ENCODE measurements around the gene TMEM132E.

Gene TMEM132E

DNA sequence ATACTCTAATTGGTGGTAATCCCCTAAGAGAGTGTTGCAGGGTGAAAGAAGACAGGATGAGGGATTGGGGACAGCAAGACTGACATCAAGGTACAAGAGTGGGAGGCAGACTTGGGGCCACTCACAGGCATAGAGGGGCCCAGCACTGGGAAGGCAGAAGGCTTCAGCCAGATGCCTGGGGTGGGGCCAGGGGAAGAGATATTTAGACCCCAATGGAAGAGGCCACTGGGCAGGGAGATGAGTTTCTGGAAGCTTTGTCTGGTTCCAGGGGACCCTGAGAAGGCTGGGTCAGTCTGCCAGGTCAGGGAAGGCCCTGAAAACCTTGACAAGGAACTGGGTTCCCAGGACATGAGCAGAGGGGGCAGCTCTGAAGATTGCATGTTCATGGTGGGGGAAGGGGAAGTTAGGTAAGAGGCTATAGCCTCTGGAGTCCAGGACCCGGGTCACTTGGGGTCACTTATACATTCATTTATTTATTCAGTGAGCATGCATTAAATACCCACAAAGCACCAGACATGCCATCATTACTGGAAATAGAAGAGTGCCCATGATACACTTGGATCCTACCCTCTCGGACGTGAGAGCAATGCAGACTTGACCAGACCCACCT is 92.9 kb downstream of the TMEM132E start:
- H3K9me3 ChIP-seq (ENCODE audit: control insufficient read depth in 1 of 2, low read length in 2 of 2) = no peaks in the 10 kb centered on the region
- no peak overlapping the region for H3K27ac ChIP-seq (ENCODE audit: low read depth, low read length)
- H3K4me3 ChIP-seq (ENCODE audit: low read depth in 1 of 2, low read length in 2 of 2) = no peak overlapping the region
- H3K4me1 ChIP-seq (ENCODE audit: control insufficient read depth in 1 of 2, insufficient read depth in 2 of 2, low read length in 2 of 2) = no peaks in the 10 kb centered on the region
- no peaks in the 10 kb centered on the region for H3K36me3 ChIP-seq (ENCODE audit: control insufficient read depth in 1 of 2, insufficient read depth in 2 of 2, low read length in 2 of 2)
- H3K27me3 ChIP-seq (ENCODE audit: control insufficient read depth in 1 of 2, insufficient read depth in 2 of 2, low read length in 2 of 2) = no peaks in the 10 kb centered on the region
- no peak overlapping the region for H3K9ac ChIP-seq (ENCODE audit: low read depth in 1 of 2, low read length in 2 of 2)

DNA sequence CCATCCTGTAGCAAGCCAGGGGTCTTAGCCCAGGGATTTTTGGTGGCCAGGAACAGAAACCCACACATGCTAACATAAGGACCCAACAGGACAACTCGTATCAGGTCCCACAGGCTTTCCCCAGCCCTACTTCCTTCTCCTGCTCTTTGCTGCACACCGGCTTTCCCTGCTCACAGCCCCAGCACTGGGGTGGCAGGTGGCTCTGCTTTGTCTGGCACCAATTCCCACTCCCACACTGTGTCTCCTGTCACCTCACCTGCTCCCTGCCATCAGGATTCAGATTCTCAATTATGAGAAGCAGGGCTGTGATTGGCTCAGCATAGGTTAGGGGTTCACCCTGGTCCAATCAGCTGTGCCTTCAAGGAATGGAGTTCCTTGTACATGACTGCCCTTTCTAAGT is 94.1 kb downstream of the TMEM132E start:
- no peaks in the 10 kb centered on the region for H3K4me1 ChIP-seq (ENCODE audit: control insufficient read depth in 1 of 2, insufficient read depth in 2 of 2, low read length in 2 of 2)
- no peak overlapping the region for H3K9ac ChIP-seq (ENCODE audit: low read depth in 1 of 2, low read length in 2 of 2)
- H3K9me3 ChIP-seq (ENCODE audit: control insufficient read depth in 1 of 2, low read length in 2 of 2) = no peaks in the 10 kb centered on the region
- no peaks in the 10 kb centered on the region for H3K27me3 ChIP-seq (ENCODE audit: control insufficient read depth in 1 of 2, insufficient read depth in 2 of 2, low read length in 2 of 2)
- no peak overlapping the region for H3K27ac ChIP-seq (ENCODE audit: low read depth, low read length)
- H3K36me3 ChIP-seq (ENCODE audit: control insufficient read depth in 1 of 2, insufficient read depth in 2 of 2, low read length in 2 of 2) = no peaks in the 10 kb centered on the region
- H3K4me3 ChIP-seq (ENCODE audit: low read depth in 1 of 2, low read length in 2 of 2) = no peak overlapping the region

DNA sequence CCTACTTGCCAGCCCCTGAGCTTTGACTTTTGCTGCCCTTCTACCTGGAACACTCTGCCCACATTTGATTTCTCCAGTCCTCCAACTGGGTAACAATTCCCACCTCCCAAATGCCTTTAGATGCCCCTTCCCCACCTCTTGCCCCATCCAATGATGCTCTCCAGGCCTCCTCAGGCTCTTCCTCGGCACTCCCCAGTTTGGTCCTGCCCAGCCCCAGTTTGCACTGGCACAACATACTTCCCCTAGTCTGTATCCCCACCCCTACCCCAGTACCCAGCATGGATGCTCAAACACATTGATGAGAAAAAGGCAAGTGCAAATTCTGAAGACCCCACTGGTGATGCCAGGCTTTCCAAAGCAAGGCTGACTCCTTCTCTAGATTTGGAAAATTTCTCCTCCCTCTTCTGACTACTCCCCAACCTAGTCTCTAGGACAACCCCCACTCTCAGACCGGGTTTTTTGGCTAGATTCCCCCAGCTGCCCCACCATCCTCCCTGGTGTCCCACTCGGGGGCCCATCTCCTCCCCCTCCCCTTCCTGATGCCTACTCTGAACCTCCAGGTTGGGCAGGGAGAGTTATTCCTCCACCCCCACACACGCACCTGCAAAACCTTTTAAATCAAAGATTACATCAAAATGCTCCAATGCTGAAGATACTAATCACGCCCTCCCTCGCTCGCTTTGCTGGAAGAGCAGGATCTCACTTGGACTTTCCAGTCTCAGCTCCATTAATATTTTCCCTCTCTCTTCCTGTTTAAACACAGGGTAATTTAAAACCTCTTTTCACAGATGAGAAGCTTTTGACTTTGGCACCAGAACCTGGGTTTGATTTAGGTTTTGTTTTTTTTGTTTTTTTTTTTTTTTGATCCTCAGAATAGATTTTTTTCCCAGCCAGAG is 94.9 kb downstream of the TMEM132E start:
- no peaks in the 10 kb centered on the region for H3K9me3 ChIP-seq (ENCODE audit: control insufficient read depth in 1 of 2, low read length in 2 of 2)
- H3K27ac ChIP-seq (ENCODE audit: low read depth, low read length) = no peak overlapping the region
- H3K4me3 ChIP-seq (ENCODE audit: low read depth in 1 of 2, low read length in 2 of 2) = no peak overlapping the region
- no peaks in the 10 kb centered on the region for H3K27me3 ChIP-seq (ENCODE audit: control insufficient read depth in 1 of 2, insufficient read depth in 2 of 2, low read length in 2 of 2)
- no peaks in the 10 kb centered on the region for H3K36me3 ChIP-seq (ENCODE audit: control insufficient read depth in 1 of 2, insufficient read depth in 2 of 2, low read length in 2 of 2)
- no peaks in the 10 kb centered on the region for H3K4me1 ChIP-seq (ENCODE audit: control insufficient read depth in 1 of 2, insufficient read depth in 2 of 2, low read length in 2 of 2)
- no peak overlapping the region for H3K9ac ChIP-seq (ENCODE audit: low read depth in 1 of 2, low read length in 2 of 2)

DNA sequence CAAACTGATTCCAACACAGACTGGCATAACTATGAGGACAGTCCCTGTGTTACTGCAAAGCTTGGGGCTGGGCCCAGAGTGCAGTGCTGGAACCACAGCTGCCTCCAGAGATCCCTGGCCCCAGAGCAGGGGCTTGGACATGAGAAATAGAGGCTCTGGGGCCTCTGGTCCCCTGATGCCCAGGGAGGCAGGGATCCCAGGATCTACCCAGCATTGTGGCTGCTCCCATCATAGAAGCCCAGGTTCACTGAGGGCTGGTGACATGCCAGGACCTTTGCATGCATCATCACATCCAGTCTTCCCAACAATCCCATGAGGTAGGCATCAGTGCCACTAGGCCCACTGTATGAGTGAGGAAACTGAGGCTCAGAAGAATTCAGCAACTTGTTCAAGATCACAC is 95.8 kb downstream of the TMEM132E start:
- H3K4me3 ChIP-seq (ENCODE audit: low read depth in 1 of 2, low read length in 2 of 2) = no peak overlapping the region
- no peaks in the 10 kb centered on the region for H3K4me1 ChIP-seq (ENCODE audit: control insufficient read depth in 1 of 2, insufficient read depth in 2 of 2, low read length in 2 of 2)
- H3K27ac ChIP-seq (ENCODE audit: low read depth, low read length) = no peak overlapping the region
- no peaks in the 10 kb centered on the region for H3K27me3 ChIP-seq (ENCODE audit: control insufficient read depth in 1 of 2, insufficient read depth in 2 of 2, low read length in 2 of 2)
- H3K9me3 ChIP-seq (ENCODE audit: control insufficient read depth in 1 of 2, low read length in 2 of 2) = no peaks in the 10 kb centered on the region
- H3K36me3 ChIP-seq (ENCODE audit: control insufficient read depth in 1 of 2, insufficient read depth in 2 of 2, low read length in 2 of 2) = no peaks in the 10 kb centered on the region
- no peak overlapping the region for H3K9ac ChIP-seq (ENCODE audit: low read depth in 1 of 2, low read length in 2 of 2)

DNA sequence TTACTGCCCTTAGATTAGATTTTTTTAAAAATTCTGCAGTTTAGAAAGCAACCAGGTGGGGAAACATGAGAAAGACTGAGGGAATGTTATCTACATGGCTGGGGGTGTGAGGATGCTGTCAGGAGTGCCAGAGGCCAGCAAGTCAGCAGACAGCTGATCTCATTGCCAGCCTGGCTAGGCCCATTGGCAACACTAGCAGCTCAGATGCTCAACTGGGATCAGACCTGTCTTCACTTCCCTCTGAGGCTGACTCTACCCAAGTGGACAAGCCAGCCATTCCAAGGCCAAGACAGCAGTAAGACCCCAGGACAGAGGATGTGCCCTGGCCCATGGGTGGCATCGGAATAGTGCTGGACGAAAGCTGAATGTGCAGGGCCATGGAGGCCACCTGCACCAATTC is 96.2 kb downstream of the TMEM132E start:
- no peaks in the 10 kb centered on the region for H3K9me3 ChIP-seq (ENCODE audit: control insufficient read depth in 1 of 2, low read length in 2 of 2)
- no peak overlapping the region for H3K27ac ChIP-seq (ENCODE audit: low read depth, low read length)
- H3K4me3 ChIP-seq (ENCODE audit: low read depth in 1 of 2, low read length in 2 of 2) = no peak overlapping the region
- H3K9ac ChIP-seq (ENCODE audit: low read depth in 1 of 2, low read length in 2 of 2) = no peak overlapping the region
- H3K36me3 ChIP-seq (ENCODE audit: control insufficient read depth in 1 of 2, insufficient read depth in 2 of 2, low read length in 2 of 2) = no peaks in the 10 kb centered on the region
- no peaks in the 10 kb centered on the region for H3K4me1 ChIP-seq (ENCODE audit: control insufficient read depth in 1 of 2, insufficient read depth in 2 of 2, low read length in 2 of 2)
- no peaks in the 10 kb centered on the region for H3K27me3 ChIP-seq (ENCODE audit: control insufficient read depth in 1 of 2, insufficient read depth in 2 of 2, low read length in 2 of 2)

DNA sequence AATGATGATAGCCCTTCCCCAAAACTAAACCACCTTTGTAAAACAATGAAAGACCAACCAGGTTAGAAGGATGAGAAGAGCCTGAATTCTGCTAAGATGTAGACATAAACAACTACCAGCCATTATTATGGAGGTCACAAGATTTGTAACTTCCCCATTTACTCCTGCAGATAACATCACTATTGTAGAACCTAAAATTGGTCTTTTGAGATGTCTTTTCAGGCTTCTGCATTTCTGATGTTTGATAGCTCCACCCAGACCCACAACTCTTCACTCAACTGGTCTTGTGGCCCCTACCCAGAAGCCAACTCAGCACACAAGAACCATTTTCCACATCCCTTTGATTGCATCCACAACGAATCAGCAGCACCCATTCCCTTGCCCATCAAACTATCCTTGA is 100.8 kb downstream of the TMEM132E start:
- H3K27me3 ChIP-seq (ENCODE audit: control insufficient read depth in 1 of 2, insufficient read depth in 2 of 2, low read length in 2 of 2) = no peaks in the 10 kb centered on the region
- H3K4me3 ChIP-seq (ENCODE audit: low read depth in 1 of 2, low read length in 2 of 2) = no peak overlapping the region
- H3K4me1 ChIP-seq (ENCODE audit: control insufficient read depth in 1 of 2, insufficient read depth in 2 of 2, low read length in 2 of 2) = no peaks in the 10 kb centered on the region
- no peak overlapping the region for H3K27ac ChIP-seq (ENCODE audit: low read depth, low read length)
- H3K9ac ChIP-seq (ENCODE audit: low read depth in 1 of 2, low read length in 2 of 2) = no peak overlapping the region
- H3K36me3 ChIP-seq (ENCODE audit: control insufficient read depth in 1 of 2, insufficient read depth in 2 of 2, low read length in 2 of 2) = no peaks in the 10 kb centered on the region
- H3K9me3 ChIP-seq (ENCODE audit: control insufficient read depth in 1 of 2, low read length in 2 of 2) = no peaks in the 10 kb centered on the region

DNA sequence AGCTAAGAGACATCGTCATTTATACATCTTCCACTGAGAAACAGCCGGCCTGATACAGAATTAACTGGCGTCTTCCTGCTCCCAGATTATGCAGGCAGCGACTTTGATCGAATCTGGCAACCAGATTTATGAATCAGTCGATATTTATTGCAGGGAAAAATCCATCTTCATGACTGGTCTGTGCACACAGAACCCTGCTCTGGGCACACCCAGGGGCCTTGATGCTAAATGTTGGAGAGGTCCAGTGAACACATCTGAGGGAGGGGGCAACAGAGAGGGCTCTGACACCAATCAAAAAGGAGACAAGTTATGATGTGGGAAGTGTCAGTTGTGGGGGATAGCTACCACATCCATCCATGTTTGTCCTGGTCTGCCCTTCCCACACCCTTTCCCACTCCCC is 102.9 kb downstream of the TMEM132E start:
- H3K4me3 ChIP-seq (ENCODE audit: low read depth in 1 of 2, low read length in 2 of 2) = no peak overlapping the region
- no peak overlapping the region for H3K9ac ChIP-seq (ENCODE audit: low read depth in 1 of 2, low read length in 2 of 2)
- H3K9me3 ChIP-seq (ENCODE audit: control insufficient read depth in 1 of 2, low read length in 2 of 2) = no peaks in the 10 kb centered on the region
- no peak overlapping the region for H3K27ac ChIP-seq (ENCODE audit: low read depth, low read length)
- no peaks in the 10 kb centered on the region for H3K4me1 ChIP-seq (ENCODE audit: control insufficient read depth in 1 of 2, insufficient read depth in 2 of 2, low read length in 2 of 2)
- H3K27me3 ChIP-seq (ENCODE audit: control insufficient read depth in 1 of 2, insufficient read depth in 2 of 2, low read length in 2 of 2) = no peaks in the 10 kb centered on the region
- no peaks in the 10 kb centered on the region for H3K36me3 ChIP-seq (ENCODE audit: control insufficient read depth in 1 of 2, insufficient read depth in 2 of 2, low read length in 2 of 2)

DNA sequence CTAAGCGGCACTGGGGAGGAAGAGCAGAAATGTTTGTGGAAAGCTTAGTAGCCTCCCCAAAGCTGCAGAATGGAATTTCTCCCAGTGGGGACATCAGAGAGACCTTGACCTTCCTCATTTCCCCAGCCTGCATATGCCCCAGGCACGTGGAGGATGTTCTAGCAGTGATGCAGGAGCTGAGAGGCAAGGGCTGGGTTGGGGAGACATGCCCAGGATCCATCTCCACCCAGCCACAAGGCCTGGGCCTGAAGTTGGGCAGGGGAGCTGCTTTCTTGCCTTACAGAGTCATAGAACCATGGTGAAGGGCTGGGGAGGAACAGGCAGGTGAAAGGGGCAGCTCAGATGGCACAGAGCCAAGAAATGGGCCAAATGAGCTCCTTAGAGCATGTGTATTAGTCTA is 104.0 kb downstream of the TMEM132E start:
- Histone ChIP-seq H3K9me3 (ENCODE audit: control insufficient read depth in 1 of 2, low read length in 2 of 2) (no peaks in the 10 kb centered on the region), H3K27me3 (ENCODE audit: control insufficient read depth in 1 of 2, insufficient read depth in 2 of 2, low read length in 2 of 2) (no peaks in the 10 kb centered on the region), H3K4me1 (ENCODE audit: control insufficient read depth in 1 of 2, insufficient read depth in 2 of 2, low read length in 2 of 2) (no peaks in the 10 kb centered on the region), H3K9ac (ENCODE audit: low read depth in 1 of 2, low read length in 2 of 2) (no peak overlapping the region), H3K4me3 (ENCODE audit: low read depth in 1 of 2, low read length in 2 of 2) (no peak overlapping the region), H3K36me3 (ENCODE audit: control insufficient read depth in 1 of 2, insufficient read depth in 2 of 2, low read length in 2 of 2) (no peaks in the 10 kb centered on the region), H3K27ac (ENCODE audit: low read depth, low read length) (no peak overlapping the region)

All from duodenal mucosa (tissue), 2 donors.